HEK293T (cell line): ENCODE measurements around the gene SUGCT.

Source experiments
- ARNT ChIP-seq: fragments of 450-650 bp; IDR thresholded peaks from 2 replicates; pipeline ENCODE4 v1.6.1; 2017; ENCODE audit warnings: mild to moderate bottlenecking
- CTBP1 ChIP-seq: fragments of 450-650 bp; IDR thresholded peaks from 2 replicates; pipeline ENCODE4 v1.6.1; 2016; ENCODE audit warnings: borderline replicate concordance
- ELF4 ChIP-seq: fragments of 450-650 bp; IDR thresholded peaks from 2 replicates; pipeline ENCODE4 v1.6.1; 2017; ENCODE audit warnings: antibody characterized with exemption
- FOXA1 ChIP-seq: fragments of 450-650 bp; IDR thresholded peaks from 2 replicates; pipeline ENCODE4 v1.6.1; 2016; ENCODE audit warnings: mild to moderate bottlenecking
- FOXM1 ChIP-seq: fragments of 450-650 bp; IDR thresholded peaks from 2 replicates; pipeline ENCODE4 v1.6.1; 2017; ENCODE audit warnings: mild to moderate bottlenecking, borderline replicate concordance
- HDGF ChIP-seq: fragments of 450-650 bp; IDR thresholded peaks from 2 replicates; pipeline ENCODE4 v1.6.1; 2017; ENCODE audit warnings: antibody characterized with exemption, borderline replicate concordance
- L3MBTL2 ChIP-seq: fragments of 450-650 bp; conservative IDR thresholded peaks from 2 replicates; pipeline ENCODE4 v1.6.1; 2016; ENCODE audit warnings: mild to moderate bottlenecking
- NFRKB ChIP-seq: fragments of 450-650 bp; IDR thresholded peaks from 2 replicates; pipeline ENCODE4 v1.6.1; 2016; ENCODE audit warnings: mild to moderate bottlenecking, moderate library complexity
- SP1 ChIP-seq: fragments of 450-650 bp; IDR thresholded peaks from 2 replicates; pipeline ENCODE4 v1.6.1; 2017
- SUZ12 ChIP-seq: fragments of 450-650 bp; IDR thresholded peaks from 2 replicates; pipeline ENCODE4 v1.6.1; 2016; ENCODE audit warnings: mild to moderate bottlenecking
- TARDBP ChIP-seq: fragments of 450-650 bp; IDR thresholded peaks from 2 replicates; pipeline ENCODE4 v1.6.1; 2016
- ZNF384 ChIP-seq: fragments of 450-650 bp; IDR thresholded peaks from 2 replicates; pipeline ENCODE4 v1.6.1; 2016
- TF ChIP-seq, protein P1 (sequence below): fragments of 450-650 bp; IDR thresholded peaks from 2 replicates; pipeline ENCODE4 v1.6.1; 2016

DNA sequence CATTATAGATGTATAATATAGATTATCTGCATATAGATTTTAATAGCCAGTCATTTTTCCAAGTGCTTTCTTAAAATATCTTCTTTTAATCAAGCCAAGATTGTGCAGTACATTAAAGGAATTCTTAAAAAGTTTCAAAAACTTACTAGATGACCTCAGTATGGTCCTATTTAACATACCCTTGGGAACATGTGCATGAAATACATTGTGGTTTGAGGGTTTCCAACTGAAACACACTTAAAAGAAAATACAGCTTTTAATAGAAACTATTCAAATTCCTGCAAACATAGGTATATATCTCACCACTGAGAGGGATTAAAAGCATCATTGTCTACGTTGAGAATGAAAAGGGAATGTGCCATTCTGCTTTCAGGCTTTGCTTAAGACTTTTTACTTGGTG, 364.9 kb downstream of the SUGCT start:
- TF ChIP-seq FOXM1 (no peak), NFRKB (no peak), L3MBTL2 (no peak), SP1 (no peak), SUZ12 (no peak), FOXA1 (no peak), TARDBP (no peak), HDGF (no peak), ARNT (no peak), ZNF384 (no peak), CTBP1 (no peak), ELF4 (no peak)
- TF ChIP-seq, protein P1, sequence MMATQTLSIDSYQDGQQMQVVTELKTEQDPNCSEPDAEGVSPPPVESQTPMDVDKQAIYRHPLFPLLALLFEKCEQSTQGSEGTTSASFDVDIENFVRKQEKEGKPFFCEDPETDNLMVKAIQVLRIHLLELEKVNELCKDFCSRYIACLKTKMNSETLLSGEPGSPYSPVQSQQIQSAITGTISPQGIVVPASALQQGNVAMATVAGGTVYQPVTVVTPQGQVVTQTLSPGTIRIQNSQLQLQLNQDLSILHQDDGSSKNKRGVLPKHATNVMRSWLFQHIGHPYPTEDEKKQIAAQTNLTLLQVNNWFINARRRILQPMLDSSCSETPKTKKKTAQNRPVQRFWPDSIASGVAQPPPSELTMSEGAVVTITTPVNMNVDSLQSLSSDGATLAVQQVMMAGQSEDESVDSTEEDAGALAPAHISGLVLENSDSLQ: no peak
